WTC11 (cell line): ENCODE results near the gene CCDC112. TPM values are rescaled to one million over a fixed set of nuclear protein-coding genes. Genes with fewer than 3 reads are reported as not detected.

Source experiments
- ATAC-seq: fragments of 200-7000 bp; cut with Tn5 transposase; 2 replicates; pipeline ENCODE4 v1.10.0; 2021; ENCODE audit warnings: mild to moderate bottlenecking, moderate library complexity
- CTCF ChIA-PET: fragments of 300-600 bp; sonication (Branson Sonifier 250); formaldehyde crosslinking; loops from one replicate; lab custom pipeline; 2021; ENCODE audit warnings: antibody characterized with exemption; lab: Charles Lee
- POLR2A ChIA-PET: fragments of 350-600 bp; sonication (Branson Sonifier 250); formaldehyde crosslinking; loops from one replicate; lab custom pipeline; 2021; ENCODE audit warnings: antibody characterized with exemption; lab: Charles Lee
- DNase-seq: peaks from one replicate; pipeline ENCODE4 v3.0.0; 2021; ENCODE audit warnings: low spot score
- H3K27ac Mint-ChIP-seq: 2 replicates; pipeline ENCODE4 v1.8.0; 2021; ENCODE audit warnings: mixed read lengths
- H3K27me3 Mint-ChIP-seq: 2 replicates; pipeline ENCODE4 v1.8.0; 2021; ENCODE audit warnings: low read depth, mild to moderate bottlenecking, moderate library complexity, mixed read lengths
- H3K36me3 Mint-ChIP-seq: 2 replicates; pipeline ENCODE4 v1.8.0; 2021; ENCODE audit warnings: mixed read lengths
- H3K4me1 Mint-ChIP-seq: 2 replicates; pipeline ENCODE4 v1.8.0; 2022; ENCODE audit warnings: mixed read lengths
- H3K4me3 Mint-ChIP-seq: 2 replicates; pipeline ENCODE4 v1.8.0; 2021; ENCODE audit warnings: mild to moderate bottlenecking, moderate library complexity, mixed read lengths
- H3K9me3 Mint-ChIP-seq: 2 replicates; pipeline ENCODE4 v1.8.0; 2021; ENCODE audit warnings: mixed read lengths
- AR ChIP-seq: fragments of 250-450 bp; sonication (Bioruptor Pico); IDR thresholded peaks from 2 replicates; pipeline ENCODE4 v1.9.0; 2021; ENCODE audit warnings: mild to moderate bottlenecking
- ARID4B ChIP-seq: sonication (generic); formaldehyde crosslinking; IDR thresholded peaks from 2 replicates; pipeline ENCODE4 v1.8.0; 2023; ENCODE audit warnings: missing genetic modification reagents, mild to moderate bottlenecking, borderline replicate concordance
- CREM ChIP-seq: sonication (generic); formaldehyde crosslinking; IDR thresholded peaks from 2 replicates; pipeline ENCODE4 v1.8.1; 2022; ENCODE audit warnings: mild to moderate bottlenecking, missing genetic modification reagents, moderate library complexity
- FOXP1 ChIP-seq: sonication (generic); formaldehyde crosslinking; IDR thresholded peaks from 2 replicates; pipeline ENCODE4 v1.8.0; 2022; ENCODE audit warnings: missing genetic modification reagents, mild to moderate bottlenecking, moderate library complexity, borderline replicate concordance
- IRF2 ChIP-seq: sonication (generic); formaldehyde crosslinking; IDR thresholded peaks from 2 replicates; pipeline ENCODE4 v1.8.0; 2022; ENCODE audit warnings: low read depth, missing genetic modification reagents, borderline replicate concordance
- NFATC4 ChIP-seq: fragments of 250-450 bp; sonication (Bioruptor Pico); IDR thresholded peaks from 2 replicates; pipeline ENCODE4 v1.9.0; 2021; ENCODE audit warnings: mild to moderate bottlenecking
- NFYB ChIP-seq: sonication (generic); formaldehyde crosslinking; conservative IDR thresholded peaks from 2 replicates; pipeline ENCODE4 v1.8.0; 2022; ENCODE audit warnings: low read depth, missing genetic modification reagents
- SMAD4 ChIP-seq: sonication (generic); formaldehyde crosslinking; IDR thresholded peaks from 2 replicates; pipeline ENCODE4 v1.8.0; 2022; ENCODE audit warnings: mild to moderate bottlenecking, missing genetic modification reagents
- STAT6 ChIP-seq: sonication (generic); formaldehyde crosslinking; conservative IDR thresholded peaks from 2 replicates; pipeline ENCODE4 v1.8.1; 2023; ENCODE audit warnings: mild to moderate bottlenecking, low read depth, missing genetic modification reagents, moderate library complexity
- ZMAT4 ChIP-seq: fragments of 250-450 bp; sonication (Bioruptor Pico); IDR thresholded peaks from 2 replicates; pipeline ENCODE4 v1.9.0; 2021; ENCODE audit warnings: mild to moderate bottlenecking
- ZNF121 ChIP-seq: sonication (generic); formaldehyde crosslinking; IDR thresholded peaks from 2 replicates; pipeline ENCODE4 v1.8.0; 2023; ENCODE audit warnings: missing genetic modification reagents
- ZNF232 ChIP-seq: sonication (generic); formaldehyde crosslinking; IDR thresholded peaks from 2 replicates; pipeline ENCODE4 v1.8.0; 2022; ENCODE audit warnings: mild to moderate bottlenecking, missing genetic modification reagents
- ZNF671 ChIP-seq: fragments of 250-450 bp; sonication (Bioruptor Pico); IDR thresholded peaks from 2 replicates; pipeline ENCODE4 v1.8.0; 2021; ENCODE audit warnings: mild to moderate bottlenecking
- total RNA-seq: library from RNA; stranded (reverse); gene quantifications from 3 replicates; pipeline ENCODE4 v1.2.3, GENCODE V29; 2021

CCDC112 gene
- total RNA-seq, 1 experiment from 2014 or later = 12.2 TPM

GRCh38 chr5:115324021-115324420, 27.6 kb upstream of the CCDC112 start (continued):
- no peak for TF ChIP-seq AR (CRISPR knock-in tag)

- peaks cover 4% of the 10 kb centered on the region for H3K27me3 Mint-ChIP-seq
- no peak for TF ChIP-seq FOXP1 (CRISPR knock-in tag)
- H3K27ac Mint-ChIP-seq = no peak overlapping the region
- H3K9me3 Mint-ChIP-seq = peaks cover 15% of the 10 kb centered on the region
- no peak overlapping the region for H3K4me3 Mint-ChIP-seq
- ChIA-PET CTCF (no interaction called here), POLR2A (no interaction called here)
- ATAC-seq (no peak), DNase-seq (no peak)
- peaks cover 9% of the 10 kb centered on the region for H3K4me1 Mint-ChIP-seq
- H3K36me3 Mint-ChIP-seq = 0 out of 2 replicates have a peak, but pooled peaks cover 7% of the 10 kb centered on the region
Observed at GRCh38 chr5:115322729-115323128, 26.3 kb upstream of the CCDC112 start.

- ChIA-PET POLR2A (no interaction called here), CTCF (no interaction called here)
- H3K36me3 Mint-ChIP-seq = 0 out of 2 replicates have a peak, but pooled peaks cover 7% of the 10 kb centered on the region
- H3K4me3 Mint-ChIP-seq = no peak overlapping the region
- TF ChIP-seq NFATC4 (CRISPR knock-in tag) = no peak
- no peak for TF ChIP-seq CREM (CRISPR knock-in tag)
- DNase-seq (no peak), ATAC-seq (no peak)
- peaks cover under 1% of the 10 kb centered on the region; the same call in 1 of the 2 replicates for H3K4me1 Mint-ChIP-seq
- H3K9me3 Mint-ChIP-seq = peaks cover 15% of the 10 kb centered on the region
- H3K27ac Mint-ChIP-seq = no peak overlapping the region
- H3K27me3 Mint-ChIP-seq = no peaks in the 10 kb centered on the region
Observed at GRCh38 chr5:115321309-115321708, 24.9 kb upstream of the CCDC112 start.

GRCh38 chr5:115320515-115320914, 24.1 kb upstream of the CCDC112 start:
- peaks cover 15% of the 10 kb centered on the region for H3K9me3 Mint-ChIP-seq
- no peak for ATAC-seq
- H3K36me3 Mint-ChIP-seq = 0 out of 2 replicates have a peak, but pooled peaks cover 7% of the 10 kb centered on the region
- no peaks in the 10 kb centered on the region for H3K27me3 Mint-ChIP-seq
- H3K27ac Mint-ChIP-seq = no peak overlapping the region
- no peak for TF ChIP-seq STAT6 (CRISPR knock-in tag)
- TF ChIP-seq NFYB (CRISPR knock-in tag) = no peak
- TF ChIP-seq ZMAT4 (CRISPR knock-in tag) = no peak
- TF ChIP-seq ZNF121 = no peak
- TF ChIP-seq SMAD4 (CRISPR knock-in tag) = no peak
- H3K4me1 Mint-ChIP-seq = peaks cover 8% of the 10 kb centered on the region
- ChIA-PET POLR2A (interaction anchor here (0.6 kb wide), 1 partner anchor 223 kb away, joined by 3 read pairs; no protein-coding TSS in a partner anchor), CTCF (no interaction called here)
- no peak overlapping the region for H3K4me3 Mint-ChIP-seq
- no peak for DNase-seq

- CTCF ChIA-PET = no interaction called here
- POLR2A ChIA-PET = interaction anchor here (0.6 kb wide), 1 partner anchor 224 kb away, joined by 3 read pairs; no protein-coding TSS in a partner anchor
- no peak for ATAC-seq
- no peak for TF ChIP-seq CREM (CRISPR knock-in tag)
- TF ChIP-seq ZNF671 (CRISPR knock-in tag) = no peak
- TF ChIP-seq ZNF232 (CRISPR knock-in tag) = no peak
- TF ChIP-seq ARID4B (CRISPR knock-in tag) = no peak
- no peak for TF ChIP-seq ZMAT4 (CRISPR knock-in tag)
- TF ChIP-seq IRF2 = no peak
Observed at GRCh38 chr5:115320006-115320405, 23.6 kb upstream of the CCDC112 start.

More at GRCh38 chr5:115320006-115320405, 23.6 kb upstream of the CCDC112 start:
- Mint-ChIP-seq H3K9me3 (peaks cover 15% of the 10 kb centered on the region), H3K4me1 (peaks cover 11% of the 10 kb centered on the region), H3K27me3 (no peaks in the 10 kb centered on the region), H3K27ac (no peak overlapping the region), H3K4me3 (no peak overlapping the region), H3K36me3 (0 out of 2 replicates have a peak, but pooled peaks cover 7% of the 10 kb centered on the region)
- DNase-seq = no peak
